ENCODE data around the gene TMEM80. TPM values are rescaled to one million over a fixed set of nuclear protein-coding genes. Genes with fewer than 3 reads are reported as not detected.
"Not testable (repeated sequence)": the region's sequence is repeated elsewhere in the genome, so short reads cannot be mapped to it uniquely, and the experiment has no call there.

Gene TMEM80
- total RNA-seq, 1 donor from 2014 or later, result 22.9 TPM

DNA sequence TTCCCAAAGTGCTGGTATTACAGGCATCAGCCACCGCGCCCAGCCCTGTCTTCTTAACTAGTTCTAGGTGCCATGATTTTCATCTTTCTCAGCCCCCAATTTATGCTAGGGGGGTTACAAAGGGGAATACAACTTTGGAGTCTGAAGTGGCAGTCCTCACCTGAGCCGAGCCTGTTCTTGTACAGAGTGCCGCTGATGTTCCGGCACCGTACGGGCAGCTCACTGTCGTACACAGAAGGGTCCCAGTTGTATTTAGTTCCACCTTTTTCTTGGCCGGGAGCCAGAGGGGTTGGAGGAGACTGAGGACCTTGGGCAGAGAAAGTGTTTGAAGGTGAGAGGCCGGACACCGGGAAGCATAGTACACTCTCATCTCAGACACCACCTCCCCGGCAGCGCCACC lies 7.9 kb upstream of the TMEM80 start:
- Mint-ChIP-seq H3K36me3 (ENCODE audit: low read depth, unreplicated experiment) (peaks cover 45% of the 10 kb centered on the region), H3K27me3 (ENCODE audit: unreplicated experiment) (peaks cover 8% of the 10 kb centered on the region), H3K9me3 (ENCODE audit: unreplicated experiment) (no peaks in the 10 kb centered on the region), H3K27ac (ENCODE audit: unreplicated experiment) (no peak overlapping the region), H3K4me3 (ENCODE audit: unreplicated experiment) (no peak overlapping the region), H3K4me1 (ENCODE audit: unreplicated experiment) (peaks cover 30% of the 10 kb centered on the region)
- TF ChIP-seq, protein P1, sequence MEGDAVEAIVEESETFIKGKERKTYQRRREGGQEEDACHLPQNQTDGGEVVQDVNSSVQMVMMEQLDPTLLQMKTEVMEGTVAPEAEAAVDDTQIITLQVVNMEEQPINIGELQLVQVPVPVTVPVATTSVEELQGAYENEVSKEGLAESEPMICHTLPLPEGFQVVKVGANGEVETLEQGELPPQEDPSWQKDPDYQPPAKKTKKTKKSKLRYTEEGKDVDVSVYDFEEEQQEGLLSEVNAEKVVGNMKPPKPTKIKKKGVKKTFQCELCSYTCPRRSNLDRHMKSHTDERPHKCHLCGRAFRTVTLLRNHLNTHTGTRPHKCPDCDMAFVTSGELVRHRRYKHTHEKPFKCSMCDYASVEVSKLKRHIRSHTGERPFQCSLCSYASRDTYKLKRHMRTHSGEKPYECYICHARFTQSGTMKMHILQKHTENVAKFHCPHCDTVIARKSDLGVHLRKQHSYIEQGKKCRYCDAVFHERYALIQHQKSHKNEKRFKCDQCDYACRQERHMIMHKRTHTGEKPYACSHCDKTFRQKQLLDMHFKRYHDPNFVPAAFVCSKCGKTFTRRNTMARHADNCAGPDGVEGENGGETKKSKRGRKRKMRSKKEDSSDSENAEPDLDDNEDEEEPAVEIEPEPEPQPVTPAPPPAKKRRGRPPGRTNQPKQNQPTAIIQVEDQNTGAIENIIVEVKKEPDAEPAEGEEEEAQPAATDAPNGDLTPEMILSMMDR (IDR thresholded peaks at IDR 0.05; ENCODE audit: unreplicated experiment), result no peak
- no peak for DNase-seq (ENCODE audit: low spot score)

DNA sequence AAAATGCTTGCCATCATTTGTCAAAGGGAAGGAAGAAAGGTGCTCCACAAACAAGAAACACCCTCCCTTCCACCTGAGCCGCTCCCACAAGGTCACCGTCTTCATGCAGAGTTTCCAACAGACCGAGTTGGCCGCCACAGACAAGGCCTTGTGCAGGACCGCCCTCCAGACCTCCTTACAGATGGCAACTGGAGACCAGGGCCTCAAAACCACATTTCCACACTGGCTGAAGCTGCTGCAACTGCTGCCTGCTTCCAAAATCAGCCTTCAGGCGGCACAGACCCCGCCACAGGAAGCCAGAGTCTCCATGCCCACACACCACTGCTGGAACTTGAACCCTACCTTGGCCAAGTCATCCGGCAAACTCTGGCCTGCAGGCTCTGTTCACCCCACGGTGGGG lies 6.9 kb upstream of the TMEM80 start:
- peaks cover 39% of the 10 kb centered on the region for H3K4me1 Mint-ChIP-seq (ENCODE audit: unreplicated experiment)

DNA sequence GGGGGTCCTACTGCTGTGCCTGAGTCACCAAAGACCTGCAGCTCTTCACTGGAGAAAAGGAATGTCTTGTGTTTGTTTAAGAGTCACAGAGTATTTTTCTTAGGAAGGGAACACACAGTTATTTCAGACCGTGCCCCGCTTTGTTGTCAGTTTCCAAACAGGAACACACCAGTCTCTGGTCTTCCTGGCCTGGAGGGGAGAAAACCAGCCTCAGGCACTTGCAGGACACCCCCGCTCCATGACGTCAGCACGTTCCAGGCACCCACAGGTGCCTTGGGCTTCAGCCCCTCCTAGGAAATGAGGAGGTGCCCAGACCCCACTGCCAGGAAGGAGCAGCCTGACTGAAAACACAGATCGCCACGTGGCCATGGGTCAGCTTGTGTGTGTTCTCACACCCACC lies 6.0 kb upstream of the TMEM80 start:
- no peak for DNase-seq (ENCODE audit: low spot score)
- peak overlapping the region; percentile 87 for H3K27ac Mint-ChIP-seq (ENCODE audit: unreplicated experiment)
- H3K4me1 Mint-ChIP-seq (ENCODE audit: unreplicated experiment), result peaks cover 39% of the 10 kb centered on the region
- TF ChIP-seq, protein P1 (IDR thresholded peaks at IDR 0.05; ENCODE audit: unreplicated experiment), result no peak
- peaks cover 15% of the 10 kb centered on the region for H3K27me3 Mint-ChIP-seq (ENCODE audit: unreplicated experiment)
- peak overlapping the region; percentile 56 for H3K4me3 Mint-ChIP-seq (ENCODE audit: unreplicated experiment)
- H3K36me3 Mint-ChIP-seq (ENCODE audit: low read depth, unreplicated experiment), result peaks cover 42% of the 10 kb centered on the region
- H3K9me3 Mint-ChIP-seq (ENCODE audit: unreplicated experiment), result no peaks in the 10 kb centered on the region

More for the DNA sequence above, 6.9 kb upstream of the TMEM80 start:
- Mint-ChIP-seq H3K27ac (ENCODE audit: unreplicated experiment) (no peak overlapping the region), H3K9me3 (ENCODE audit: unreplicated experiment) (no peaks in the 10 kb centered on the region), H3K36me3 (ENCODE audit: low read depth, unreplicated experiment) (peaks cover 45% of the 10 kb centered on the region), H3K27me3 (ENCODE audit: unreplicated experiment) (peaks cover 15% of the 10 kb centered on the region), H3K4me3 (ENCODE audit: unreplicated experiment) (no peak overlapping the region)
- no peak for DNase-seq (ENCODE audit: low spot score)
- TF ChIP-seq, protein P1 (IDR thresholded peaks at IDR 0.05; ENCODE audit: unreplicated experiment), result no peak

DNA sequence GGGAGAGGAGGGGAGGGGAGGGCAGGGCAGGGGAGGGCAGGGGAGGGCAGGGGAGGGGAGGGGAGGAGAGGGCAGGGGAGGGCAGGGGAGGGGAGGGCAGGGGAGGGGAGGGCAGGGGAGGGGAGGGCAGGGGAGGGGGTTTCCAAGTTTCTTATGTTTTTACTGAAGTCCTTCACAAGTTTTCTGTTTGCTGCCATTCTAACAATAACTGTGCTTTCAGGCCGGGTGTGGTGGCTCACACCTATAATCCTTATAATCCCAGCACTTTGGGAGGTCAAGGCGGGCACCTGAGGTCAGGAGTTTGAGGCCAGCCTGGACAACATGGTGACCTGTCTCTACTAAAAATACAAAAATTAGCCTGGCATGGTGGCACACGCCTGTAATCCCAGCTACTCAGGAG lies 5.4 kb upstream of the TMEM80 start:
- not testable (repeated sequence) for H3K9me3 Mint-ChIP-seq (ENCODE audit: unreplicated experiment); H3K27ac Mint-ChIP-seq (ENCODE audit: unreplicated experiment); H3K4me3 Mint-ChIP-seq (ENCODE audit: unreplicated experiment); DNase-seq (ENCODE audit: low spot score)
- peaks cover 39% of the 10 kb centered on the region for H3K4me1 Mint-ChIP-seq (ENCODE audit: unreplicated experiment)
- H3K36me3 Mint-ChIP-seq (ENCODE audit: low read depth, unreplicated experiment), result peaks cover 42% of the 10 kb centered on the region
- H3K27me3 Mint-ChIP-seq (ENCODE audit: unreplicated experiment), result peaks cover 15% of the 10 kb centered on the region

DNA sequence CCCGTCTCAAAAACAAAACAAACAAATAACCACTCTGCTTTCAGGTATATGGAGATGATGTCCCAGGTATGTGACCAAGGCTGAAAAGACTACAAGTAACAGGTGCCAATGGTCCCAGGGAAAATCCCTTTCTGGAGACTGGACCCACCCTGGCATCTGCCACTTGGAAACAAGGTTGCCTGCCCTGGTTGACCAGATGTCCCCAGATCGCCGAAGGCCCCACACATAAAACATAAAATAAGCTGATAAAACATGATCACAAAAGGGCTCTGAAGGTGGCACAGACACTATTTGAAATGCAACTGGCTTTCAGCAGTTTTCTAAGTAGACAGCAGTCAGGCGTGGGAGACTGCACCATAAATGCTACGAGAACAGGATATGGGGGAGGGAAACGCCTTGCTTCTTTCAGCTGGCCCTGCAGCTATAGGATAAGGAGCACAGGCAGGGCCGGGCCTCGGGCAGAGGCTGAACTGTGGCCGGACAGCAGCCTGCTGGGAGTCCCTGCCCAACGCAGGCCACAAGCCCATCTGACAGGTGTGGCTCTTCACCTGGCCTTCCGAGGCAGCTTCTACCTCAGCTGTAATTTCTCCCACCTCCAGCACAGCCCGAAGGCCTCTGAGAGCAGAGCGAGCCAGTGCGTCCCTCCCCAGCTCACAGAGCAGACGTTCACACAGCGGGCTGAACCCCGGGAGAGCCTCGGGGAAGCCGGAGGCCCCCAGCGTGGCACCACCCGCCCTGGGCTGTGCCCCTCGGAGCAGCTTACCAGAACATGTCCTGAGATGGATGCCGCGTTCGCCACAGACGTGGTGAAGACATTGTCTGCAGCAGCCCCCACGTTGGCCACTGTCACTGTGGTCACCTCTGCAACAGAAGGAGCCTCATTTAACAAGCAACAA lies 4.6 kb upstream of the TMEM80 start:
- TF ChIP-seq, protein P1 (IDR thresholded peaks at IDR 0.05; ENCODE audit: unreplicated experiment), result no peak
- H3K27ac Mint-ChIP-seq (ENCODE audit: unreplicated experiment), result peak overlapping the region; percentile 86
- DNase-seq (ENCODE audit: low spot score), result no peak
- peaks cover 39% of the 10 kb centered on the region for H3K4me1 Mint-ChIP-seq (ENCODE audit: unreplicated experiment)
- H3K36me3 Mint-ChIP-seq (ENCODE audit: low read depth, unreplicated experiment), result peaks cover 42% of the 10 kb centered on the region
- no peaks in the 10 kb centered on the region for H3K9me3 Mint-ChIP-seq (ENCODE audit: unreplicated experiment)
- peak overlapping the region; percentile 82 for H3K4me3 Mint-ChIP-seq (ENCODE audit: unreplicated experiment)
- peaks cover 15% of the 10 kb centered on the region for H3K27me3 Mint-ChIP-seq (ENCODE audit: unreplicated experiment)

Data from endothelial cell (in vitro differentiated cells).